Neural progenitor cell (in vitro differentiated cells): ENCODE measurements around the gene ZNF862.

Experiments used
- CTCF ChIP-seq: fragments of 200-600 bp; sonication (generic); IDR thresholded peaks from 2 replicates; pipeline ENCODE4 v1.5.1; 2017; ENCODE audit warnings: antibody characterized with exemption, mild to moderate bottlenecking
- EZH2 ChIP-seq: fragments of 200-600 bp; sonication (generic); IDR thresholded peaks from 2 replicates; pipeline ENCODE4 v1.6.1; 2017; ENCODE audit warnings: antibody characterized with exemption, mild to moderate bottlenecking, moderate library complexity
- EZH2phosphoT487 ChIP-seq: fragments of 200-600 bp; sonication (generic); IDR thresholded peaks from 2 replicates; pipeline ENCODE4 v1.6.1; 2017; ENCODE audit warnings: antibody characterized with exemption

GRCh38 chr7:149864023-149864422 lies 25.8 kb downstream of the ZNF862 start:
- TF ChIP-seq CTCF (no peak), EZH2 (no peak), EZH2phosphoT487 (no peak)
